Islet of Langerhans (tissue), 1 donor: Measurements from ENCODE around the gene DCAF12.
"Not testable (repeated sequence)": the region's sequence is repeated elsewhere in the genome, so short reads cannot be mapped to it uniquely, and the experiment has no call there.

Experiments
- FAIRE-seq: peaks from one replicate; lab custom pipeline; 2011; peaks lifted over from hg19 to GRCh38; lab: Jason Lieb, UNC

DCAF12 gene

DNA sequence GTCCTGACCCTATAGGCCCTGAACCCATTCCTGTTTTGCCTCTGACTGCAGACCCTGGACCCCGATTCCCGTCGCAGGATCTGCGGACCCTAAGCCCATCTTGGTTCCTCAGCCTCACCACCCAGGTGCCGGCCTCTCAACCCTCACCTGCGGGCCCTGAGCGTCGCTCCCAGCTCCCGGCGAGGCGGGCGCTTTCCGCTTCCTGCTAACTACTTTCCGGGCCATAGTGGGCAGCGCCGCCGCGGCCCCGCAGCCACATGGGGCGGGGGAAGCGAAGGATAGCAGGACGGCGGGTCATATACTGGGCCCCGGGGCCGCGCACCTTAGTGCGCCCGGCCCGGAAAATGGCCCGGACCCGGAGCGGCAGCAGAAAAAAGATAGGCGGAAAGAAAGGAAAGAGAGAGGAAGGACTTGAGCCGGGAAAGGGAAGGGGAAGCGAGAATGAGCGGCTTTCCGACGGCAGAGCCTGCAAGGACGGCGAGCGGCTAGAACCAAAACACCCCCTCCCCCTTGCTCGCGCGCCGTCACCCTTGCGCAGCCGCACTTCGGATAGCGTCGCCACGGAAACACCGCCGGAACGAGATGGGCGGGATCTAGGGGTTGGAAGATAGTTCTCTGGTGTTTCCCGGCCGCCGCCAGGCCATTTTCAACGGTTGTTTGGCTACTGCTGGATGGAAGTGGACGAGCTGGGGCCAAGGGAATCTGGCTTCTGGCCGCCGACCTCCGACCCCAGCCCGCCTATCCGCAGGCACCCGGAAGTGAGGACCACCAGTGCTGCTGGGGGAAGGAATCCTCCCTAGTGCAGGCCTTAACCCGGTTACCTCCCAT, at the start of gene DCAF12:
Gene DCAF12, minus strand, starts transcription at position 492 of the 828 bp plus-strand sequence. Its CDS starts 267 bp downstream, at position 225.
- FAIRE-seq, result no peak

GRCh38 chr9:34176089-34176488, 49.6 kb upstream of the DCAF12 start:
- no peak for FAIRE-seq

DNA sequence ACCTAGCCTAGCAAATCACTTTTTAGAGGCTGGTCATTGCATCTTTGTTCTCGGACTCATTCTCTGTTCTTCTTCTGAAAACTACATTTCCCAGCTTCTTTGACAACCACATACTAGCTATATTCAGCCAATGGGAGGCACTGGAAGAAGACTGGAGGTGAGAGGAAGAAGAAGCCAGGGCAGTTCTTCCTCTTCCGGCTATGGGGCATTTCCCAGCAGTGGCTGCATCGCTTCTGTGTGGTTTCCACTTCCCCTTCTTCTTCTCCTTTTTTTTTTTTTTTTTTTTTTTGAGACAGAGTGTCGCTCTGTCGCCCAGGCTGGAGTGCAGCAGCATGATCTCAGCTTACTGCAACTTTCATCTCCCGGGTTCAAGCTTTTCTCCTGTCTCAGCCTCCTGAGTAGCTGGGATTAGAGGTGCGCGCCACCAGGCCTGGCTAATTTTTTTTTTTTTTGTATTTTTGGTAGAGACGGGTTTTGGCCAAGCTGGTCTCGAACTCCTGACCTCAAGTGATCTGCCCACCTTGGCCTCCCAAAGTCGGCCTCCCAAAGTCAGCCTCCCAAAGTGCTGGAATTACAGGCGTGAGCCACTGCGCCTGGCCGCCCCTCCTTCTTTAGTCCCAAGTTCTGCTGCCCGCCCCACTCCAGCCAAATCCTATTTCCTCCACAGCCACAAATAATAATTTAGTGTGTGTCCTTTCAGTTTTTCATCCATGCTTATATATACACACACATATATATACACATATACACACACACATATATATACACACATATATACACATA, 45.4 kb upstream of the DCAF12 start:
- no peak for FAIRE-seq

GRCh38 chr9:34170237-34170991, 43.9 kb upstream of the DCAF12 start:
- no peak for FAIRE-seq

GRCh38 chr9:34169125-34169524, 42.6 kb upstream of the DCAF12 start:
- FAIRE-seq, result no peak

DNA sequence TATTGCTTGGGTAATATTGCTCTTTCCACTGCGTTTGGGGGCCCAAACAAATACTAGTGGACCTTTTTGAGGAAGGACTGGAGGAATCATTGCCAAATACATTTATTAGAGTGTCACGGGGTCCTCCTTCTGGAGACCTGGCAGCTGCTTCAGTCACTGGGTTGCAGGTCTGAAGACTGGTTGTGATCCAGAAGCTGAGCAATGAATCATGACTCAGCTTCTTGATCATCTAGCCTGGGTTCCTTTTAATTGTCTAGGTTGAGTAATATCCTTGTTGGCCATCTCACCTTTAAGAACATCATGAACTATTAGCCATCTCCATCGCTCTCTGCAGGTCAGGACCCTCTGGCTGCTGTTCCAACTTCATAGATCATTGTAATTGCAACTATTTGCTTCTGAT, 36.9 kb upstream of the DCAF12 start:
- FAIRE-seq, result no peak

- no peak for FAIRE-seq
These were observed 31.9 kb upstream of the DCAF12 start for GRCh38 chr9:34158362-34158869.

- no peak for FAIRE-seq
These were observed 31.4 kb upstream of the DCAF12 start for GRCh38 chr9:34157898-34158297.

- no peak for FAIRE-seq
These were observed 30.8 kb upstream of the DCAF12 start for GRCh38 chr9:34157318-34157717.

DNA sequence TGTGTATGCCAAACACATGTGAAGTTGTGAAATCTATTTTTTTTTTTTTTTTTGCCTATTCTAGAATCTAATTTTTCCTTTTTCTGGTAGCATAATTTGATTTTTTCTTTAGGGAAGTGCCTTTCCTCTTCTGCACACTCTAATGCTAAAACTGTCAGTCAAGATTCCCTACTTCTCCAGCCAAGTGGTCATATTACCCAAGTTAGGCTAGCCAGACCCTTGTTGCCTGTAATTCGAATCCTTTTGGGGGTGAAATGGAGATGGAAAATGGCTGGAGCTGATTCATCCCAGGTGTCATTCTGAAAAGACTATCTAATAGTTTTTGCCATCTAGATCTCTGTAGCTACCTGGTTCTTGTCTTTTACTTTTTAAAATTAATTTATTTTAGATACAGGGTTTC, 27.6 kb upstream of the DCAF12 start:
- FAIRE-seq, result no peak

- no peak for FAIRE-seq
These were observed 24.9 kb upstream of the DCAF12 start for GRCh38 chr9:34151398-34151797.

- no peak for FAIRE-seq
These were observed 18.7 kb upstream of the DCAF12 start for GRCh38 chr9:34145165-34145564.

GRCh38 chr9:34143116-34143515, 16.6 kb upstream of the DCAF12 start:
- no peak for FAIRE-seq

- FAIRE-seq, result no peak
These were observed 14.4 kb upstream of the DCAF12 start for GRCh38 chr9:34140853-34141252.

DNA sequence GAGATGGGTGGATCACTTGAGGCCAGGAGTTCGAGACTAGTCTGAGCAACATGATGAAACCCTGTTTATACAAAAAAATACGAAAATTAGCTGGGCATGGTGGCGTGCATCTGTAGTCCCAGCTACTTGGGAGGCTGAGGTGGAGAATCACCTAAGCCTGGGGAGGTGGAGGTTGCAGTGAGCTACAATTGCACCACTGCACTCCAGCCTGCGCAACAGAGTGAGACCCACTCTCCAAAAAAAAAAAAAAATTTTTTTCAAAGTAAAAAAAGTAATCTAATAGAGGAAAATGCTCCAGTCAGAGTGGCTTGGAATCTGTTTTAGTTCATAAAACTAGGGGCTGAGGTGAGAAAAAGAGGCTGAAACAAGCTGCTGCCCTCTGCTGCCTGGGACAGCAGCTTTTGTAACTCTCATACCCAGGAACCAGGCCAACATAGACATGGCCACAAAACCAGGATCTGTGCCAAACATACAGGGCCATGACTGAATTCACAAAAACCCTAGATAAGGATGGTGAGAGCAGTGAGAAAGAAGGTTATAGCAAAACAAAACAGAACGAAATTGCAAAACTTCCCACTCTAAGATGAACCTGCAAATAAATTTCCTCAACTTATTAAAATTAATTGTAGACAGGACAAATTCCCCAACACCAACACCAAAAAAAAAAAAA, 13.1 kb upstream of the DCAF12 start:
- no peak for FAIRE-seq

DNA sequence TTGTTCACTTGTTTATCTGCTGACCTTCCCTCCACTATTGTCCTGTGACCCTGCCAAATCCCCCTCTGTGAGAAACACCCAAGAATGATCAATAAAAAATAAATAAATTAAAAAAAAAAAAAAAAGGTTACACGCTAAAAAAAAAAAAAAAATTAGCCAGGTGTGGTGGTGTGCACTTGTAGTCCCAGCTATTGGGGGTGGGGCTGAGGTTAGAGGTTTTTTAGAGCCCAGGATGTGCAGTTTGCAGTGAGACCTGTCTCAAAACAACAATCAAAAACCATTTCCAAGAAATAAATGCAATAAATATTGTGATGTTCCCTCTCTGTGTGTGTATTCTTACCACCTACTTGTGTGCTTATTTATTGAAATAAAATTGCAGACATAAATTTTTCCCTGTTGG, 12.1 kb upstream of the DCAF12 start:
- not testable (repeated sequence) for FAIRE-seq

DNA sequence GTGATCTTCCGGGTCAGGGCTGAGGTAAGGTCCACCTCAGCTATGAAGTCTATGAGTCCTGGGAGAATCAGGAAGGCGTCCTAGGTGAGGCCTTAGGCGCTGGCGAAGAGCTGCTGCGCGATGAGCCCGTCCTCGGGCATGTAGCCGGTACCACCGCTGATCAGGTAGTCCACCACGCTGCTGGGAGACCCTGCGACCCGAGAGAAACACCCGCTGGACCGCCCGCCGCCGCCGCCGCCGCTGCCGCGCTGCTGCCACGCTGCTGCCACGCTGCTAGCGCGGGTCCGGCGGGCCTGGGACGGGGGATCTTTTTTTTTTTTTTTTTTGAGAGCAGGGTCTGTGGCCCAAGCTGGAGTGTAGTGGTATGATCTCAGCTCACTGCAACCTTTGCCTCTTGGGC, 8.0 kb upstream of the DCAF12 start:
- no peak for FAIRE-seq

DNA sequence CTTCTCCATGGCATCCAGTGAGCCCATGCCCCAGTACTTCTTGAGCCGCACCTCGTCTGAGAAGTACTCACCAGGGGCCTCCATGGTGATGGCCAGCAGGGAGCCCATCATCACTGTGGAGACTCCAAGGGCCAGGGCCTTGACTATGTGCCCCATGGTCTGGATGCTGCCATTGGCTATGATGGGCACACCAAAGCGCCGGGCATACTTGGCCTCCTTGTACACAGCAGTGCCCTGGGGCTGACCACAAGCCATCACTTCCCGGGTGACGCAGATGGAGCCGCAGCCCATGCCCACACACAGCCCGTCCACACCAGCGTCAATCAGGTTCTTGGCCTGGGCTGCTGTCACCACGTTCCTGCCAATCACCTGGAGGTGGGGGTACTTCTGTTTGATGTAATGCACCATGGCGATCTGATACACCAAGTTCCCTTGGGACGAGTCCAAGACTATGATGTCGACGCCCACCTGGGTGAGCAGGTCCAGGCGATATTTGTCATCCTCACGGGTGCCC, 7.0 kb upstream of the DCAF12 start:
- no peak for FAIRE-seq

- no peak for FAIRE-seq
These were observed 5.1 kb upstream of the DCAF12 start for GRCh38 chr9:34131571-34131970.

DNA sequence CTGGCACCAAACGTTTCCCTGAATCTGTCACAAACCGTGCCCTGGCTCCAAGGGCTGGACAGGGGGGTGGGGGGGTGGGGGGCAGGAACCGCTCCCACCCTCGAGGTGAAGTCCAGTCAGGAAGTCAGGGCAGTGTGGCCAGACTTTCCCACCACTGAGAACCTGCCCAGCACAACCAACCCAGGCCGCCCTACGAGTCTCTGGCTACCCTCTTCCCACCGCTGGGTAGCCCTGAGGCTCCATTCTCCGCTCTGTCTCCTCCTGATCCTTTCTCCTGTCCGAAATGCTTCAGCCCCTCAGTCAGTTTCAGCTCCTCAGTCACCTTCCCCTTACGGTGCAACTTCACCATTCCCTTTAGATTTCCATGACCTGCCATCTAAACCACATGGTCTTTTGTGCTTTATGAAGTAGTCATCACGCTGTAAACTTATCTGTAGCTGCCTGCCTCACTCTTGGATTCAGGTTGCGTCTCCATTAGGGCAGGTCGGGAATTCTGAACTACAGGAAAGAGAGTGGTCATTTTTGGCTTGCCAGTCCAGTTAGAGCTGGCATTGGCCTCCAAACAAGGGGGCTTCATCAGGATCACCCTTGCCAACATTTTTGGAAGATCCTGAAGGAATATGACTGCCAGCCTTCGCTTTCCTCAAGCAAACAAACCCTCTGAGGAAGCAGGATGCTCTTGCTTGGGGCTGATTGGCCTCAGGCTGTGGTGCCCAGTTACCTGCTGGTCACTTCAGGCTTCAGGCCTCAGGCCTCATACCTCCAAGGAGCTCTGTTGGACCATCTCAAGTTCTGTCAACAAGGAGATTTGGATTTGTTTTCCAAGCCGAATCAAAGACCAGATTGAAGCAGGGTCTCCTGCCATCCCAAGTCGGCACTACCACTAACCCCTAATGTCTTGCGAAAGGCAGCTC, 794 bp upstream of the DCAF12 start:
- no peak for FAIRE-seq
